Amygdala (tissue), 56 donors: ENCODE results near the gene SEC11A.
"Not testable (repeated sequence)": the region's sequence is repeated elsewhere in the genome, so short reads cannot be mapped to it uniquely, and the experiment has no call there.

Source experiments
- DNase-seq, 56 donors: peaks; one replicate each; lab custom pipeline; 2025; lab: John Stamatoyannopoulos, UW

Gene SEC11A

DNA sequence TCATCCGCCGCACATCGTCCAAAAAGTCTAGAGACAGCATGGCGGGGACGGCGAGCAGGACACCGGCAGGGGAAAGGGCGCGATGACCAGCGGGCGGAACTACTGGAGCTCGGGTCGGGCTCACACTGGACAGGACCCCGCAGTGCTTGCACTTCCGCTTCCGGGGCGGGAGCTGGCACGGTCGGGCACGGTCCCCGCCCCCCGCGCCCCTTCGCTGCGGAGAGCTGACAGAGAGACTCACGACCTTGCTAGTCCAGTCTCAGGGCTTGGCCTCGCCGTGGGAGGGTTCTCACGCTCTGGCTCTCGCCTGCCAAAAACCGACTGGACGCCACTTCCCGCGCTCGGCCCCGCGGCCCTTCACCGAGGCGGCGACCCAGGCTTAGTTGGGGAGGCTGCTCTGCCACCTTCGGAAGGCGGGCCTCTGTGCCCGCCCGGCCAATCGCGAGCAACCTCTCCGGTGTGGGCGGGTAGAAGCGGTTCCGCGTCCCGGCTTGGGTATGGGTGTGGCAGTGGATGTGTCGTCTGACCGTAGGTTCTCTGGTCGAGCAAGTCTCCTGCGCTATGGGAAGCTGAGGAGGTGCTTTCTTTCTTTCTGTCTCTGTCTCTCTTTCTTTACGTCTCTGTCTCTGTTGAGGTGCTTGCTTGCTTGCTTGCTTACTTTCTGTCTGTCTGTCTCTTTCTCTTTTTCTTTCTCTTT, at the start of gene SEC11A:
SEC11A (minus strand) TSS at position 104 of the 697 bp plus-strand sequence; CDS start at position 40, 64 bp downstream.
- peak; percentile 80 to 100 (median 97) for DNase-seq

DNA sequence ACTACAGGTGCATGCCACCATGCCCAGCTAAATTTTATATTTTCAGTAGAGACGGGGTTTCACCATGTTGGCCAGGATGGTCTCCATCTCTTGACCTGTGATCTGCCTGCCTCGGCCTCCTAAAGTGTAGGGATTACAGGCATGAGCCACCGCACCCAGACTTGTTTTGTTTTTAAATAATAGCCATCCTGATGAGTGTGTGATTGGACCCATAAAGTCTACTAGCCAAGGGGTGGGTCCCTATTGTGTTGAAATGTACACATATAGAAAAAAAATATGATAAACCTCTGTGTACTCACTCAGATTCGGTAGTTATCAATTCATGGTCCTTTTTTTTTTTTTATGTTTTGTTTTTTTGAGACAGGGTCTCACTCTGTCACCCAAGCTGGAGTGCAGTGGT, 49.7 kb upstream of the SEC11A start:
- DNase-seq, result no peak

DNA sequence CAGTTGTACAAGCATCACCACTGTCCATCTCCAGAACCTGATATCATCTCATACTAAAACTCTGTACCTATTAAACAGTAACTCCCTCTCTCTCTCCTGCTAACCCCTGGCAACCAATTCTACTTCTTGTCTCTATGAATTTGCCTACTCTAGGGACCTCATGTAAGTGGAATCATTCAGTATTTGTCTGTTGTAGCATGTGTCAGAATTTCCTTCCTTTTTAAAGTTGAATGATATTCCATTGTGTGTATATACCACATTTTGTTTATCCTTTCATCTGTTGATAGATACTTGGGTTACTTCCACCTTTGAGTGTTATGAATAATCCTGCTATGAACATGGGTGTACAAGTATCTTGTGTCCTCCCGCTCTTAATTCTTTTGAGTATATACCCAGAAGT, 49.0 kb upstream of the SEC11A start:
- DNase-seq, result no peak

DNA sequence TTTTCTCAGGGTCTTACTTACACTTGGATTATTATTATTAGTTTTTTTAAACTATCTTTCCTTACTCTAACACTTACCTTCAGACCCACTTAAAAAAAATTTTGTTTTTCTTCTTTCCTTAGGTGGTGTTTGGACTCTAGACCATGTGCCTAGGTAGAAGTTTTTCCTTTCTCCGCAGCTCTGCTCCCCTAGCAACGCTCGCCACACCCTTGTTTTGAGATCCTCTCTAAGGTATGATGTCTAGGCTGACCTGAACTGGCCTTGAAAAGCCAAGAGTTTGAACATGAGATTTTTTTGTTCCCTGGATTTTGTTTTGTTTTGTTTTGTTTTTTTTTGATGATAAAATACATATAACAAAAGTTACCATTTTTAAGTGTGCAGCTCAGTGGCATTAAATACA, 48.6 kb upstream of the SEC11A start:
- DNase-seq, result no peak

DNA sequence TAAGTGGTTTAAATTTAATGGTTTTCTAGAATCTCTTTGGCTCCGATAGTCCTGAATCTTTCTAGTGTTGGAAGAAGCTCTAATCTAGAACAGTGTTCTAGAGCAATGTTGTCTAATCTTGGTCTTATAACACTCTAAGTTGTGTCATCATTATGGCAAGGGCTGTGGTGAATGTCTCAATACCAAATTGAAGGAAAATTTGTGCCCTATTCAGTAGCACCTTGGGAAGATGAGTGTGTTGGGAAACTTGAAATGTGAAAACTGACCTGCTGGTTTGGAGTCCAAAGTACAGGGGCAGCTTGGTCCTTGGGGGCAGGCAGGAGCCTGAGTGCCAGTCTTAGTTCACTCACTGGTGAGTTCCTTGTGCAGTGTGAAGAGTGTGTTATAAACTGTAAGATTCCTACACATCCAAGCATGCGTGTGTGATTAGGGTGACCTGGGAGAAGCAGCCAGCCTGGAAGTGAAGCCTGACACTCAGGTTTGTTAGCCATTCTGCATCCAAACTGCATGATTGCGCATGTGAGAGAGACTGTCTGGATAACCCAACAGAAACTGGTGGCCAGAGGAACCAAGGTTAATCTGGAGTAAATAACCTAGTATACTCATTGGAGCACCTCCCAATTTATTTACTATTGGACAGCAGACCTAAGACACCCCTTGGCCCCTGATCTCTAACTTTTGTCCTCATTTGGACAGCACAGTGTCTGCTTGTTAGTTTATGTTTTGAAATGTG, 47.1 kb upstream of the SEC11A start:
- no peak for DNase-seq

DNA sequence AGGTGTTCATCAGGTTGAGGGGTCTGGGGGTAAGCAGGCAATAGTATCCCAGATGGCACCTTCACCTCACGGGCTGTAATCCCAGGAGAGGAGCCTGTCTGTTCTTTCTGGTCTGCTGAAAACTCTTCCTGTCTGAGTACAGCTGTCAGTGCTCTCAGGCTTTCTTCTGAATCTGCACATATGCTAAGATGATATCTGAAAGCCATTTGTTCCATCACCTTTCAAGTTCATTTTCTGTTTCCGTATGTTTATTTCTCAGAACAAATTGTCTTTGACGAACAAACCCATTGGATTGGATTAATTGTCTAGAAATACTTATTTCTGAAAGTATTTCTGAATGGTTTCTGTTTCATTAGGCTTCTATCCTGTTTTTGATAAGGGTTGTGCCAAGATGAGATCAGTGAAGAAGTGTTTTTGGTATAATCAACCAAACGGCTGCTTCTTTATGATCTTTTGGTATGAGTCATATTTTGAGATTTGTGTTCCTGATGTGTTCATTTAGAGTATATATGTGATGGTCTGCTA, 45.7 kb upstream of the SEC11A start:
- no peak for DNase-seq

DNA sequence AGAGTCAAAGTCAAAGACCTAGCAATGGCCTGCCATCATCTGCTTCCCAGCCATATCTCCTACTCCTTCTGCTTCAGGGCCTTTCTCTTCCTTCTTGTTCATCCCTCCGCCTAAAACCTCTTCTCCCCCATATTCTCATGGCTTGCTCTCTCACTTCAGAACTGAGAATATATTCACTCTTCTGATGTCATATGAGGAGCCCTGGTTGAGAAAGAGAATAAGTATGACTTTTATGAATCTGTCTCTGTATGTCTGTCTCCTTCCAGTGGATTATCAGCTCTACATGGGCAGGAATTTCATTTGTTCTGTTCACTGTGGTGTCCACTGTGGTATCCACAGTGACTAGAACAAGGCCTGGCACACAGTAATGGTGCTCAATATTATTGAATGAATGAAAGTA, 44.3 kb upstream of the SEC11A start:
- DNase-seq, result no peak

DNA sequence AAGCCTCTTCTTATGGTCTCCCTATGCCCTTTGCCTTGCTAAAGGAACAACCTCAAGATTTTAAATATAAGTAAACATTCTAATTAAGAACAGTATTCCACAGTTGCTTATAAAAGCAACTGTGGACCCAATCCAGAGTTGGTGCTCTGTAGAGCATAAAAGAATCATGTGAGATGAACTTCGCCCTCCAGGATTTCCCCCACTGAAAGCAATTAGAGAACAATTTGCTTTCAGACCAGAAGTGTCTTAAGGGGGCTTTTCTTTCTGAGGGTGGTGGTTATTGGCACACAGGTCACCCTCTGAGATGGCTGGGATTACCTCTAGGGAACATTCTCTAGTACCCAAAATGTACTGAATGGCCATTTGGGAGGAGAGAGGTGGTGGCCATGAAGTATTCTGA, 43.1 kb upstream of the SEC11A start:
- DNase-seq, result no peak

DNA sequence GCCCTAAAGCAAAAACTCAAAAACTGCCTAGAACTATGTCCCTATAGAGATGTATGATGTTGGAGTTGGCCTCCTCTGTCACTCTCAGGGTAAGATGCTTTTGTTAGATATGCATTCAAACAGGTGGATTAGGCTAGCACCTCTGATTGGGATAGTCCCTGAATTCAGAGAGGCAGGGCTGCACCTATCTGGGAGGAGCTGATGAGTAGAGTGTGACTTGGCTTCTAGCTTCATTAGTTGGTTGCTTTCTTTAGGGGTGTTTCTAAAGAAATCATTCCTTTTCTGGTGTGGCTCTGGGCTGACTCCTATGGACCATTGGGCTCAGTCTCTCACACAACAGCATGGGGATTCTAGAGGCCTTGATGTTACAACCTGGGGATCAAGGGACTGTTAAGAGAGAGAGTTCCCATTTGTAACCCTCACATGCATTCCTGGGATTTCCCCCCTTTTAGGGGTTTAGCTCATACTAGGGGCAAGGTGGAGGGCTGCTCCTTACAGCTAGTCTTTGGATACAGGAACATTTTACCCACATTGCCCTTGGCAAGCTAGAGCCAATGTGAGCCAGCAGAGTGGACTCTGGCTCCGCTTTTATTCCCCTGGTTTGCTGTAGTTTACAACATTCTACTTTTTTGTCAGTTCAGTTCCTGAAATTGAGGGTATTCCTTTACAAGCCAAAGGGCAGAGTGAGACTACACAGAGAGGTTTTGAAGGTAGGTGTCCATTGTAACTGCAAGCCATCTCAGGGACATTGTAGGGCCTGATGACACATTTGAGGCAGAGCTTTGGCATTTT, 40.0 kb upstream of the SEC11A start:
- DNase-seq, result no peak

DNA sequence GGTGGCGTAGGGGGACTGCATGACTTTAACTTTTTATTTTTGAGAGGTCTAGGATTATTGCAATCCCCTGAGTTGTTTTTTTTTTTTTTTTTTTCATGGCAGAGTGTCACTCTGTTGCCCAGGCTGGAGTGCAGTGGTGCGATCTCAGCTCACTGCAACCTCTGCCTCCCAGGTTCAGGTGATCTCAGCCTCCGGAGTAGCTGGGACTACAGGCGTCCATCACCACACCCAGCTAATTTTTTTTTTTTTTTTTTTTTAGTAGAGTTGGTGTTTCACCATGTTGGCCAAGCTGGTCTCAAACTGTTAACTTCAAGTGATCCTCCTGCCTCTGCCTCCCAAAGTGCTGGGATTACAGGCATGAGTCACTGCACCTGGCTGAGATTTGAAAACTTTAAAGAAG, 39.0 kb upstream of the SEC11A start:
- DNase-seq, result not testable (repeated sequence)

DNA sequence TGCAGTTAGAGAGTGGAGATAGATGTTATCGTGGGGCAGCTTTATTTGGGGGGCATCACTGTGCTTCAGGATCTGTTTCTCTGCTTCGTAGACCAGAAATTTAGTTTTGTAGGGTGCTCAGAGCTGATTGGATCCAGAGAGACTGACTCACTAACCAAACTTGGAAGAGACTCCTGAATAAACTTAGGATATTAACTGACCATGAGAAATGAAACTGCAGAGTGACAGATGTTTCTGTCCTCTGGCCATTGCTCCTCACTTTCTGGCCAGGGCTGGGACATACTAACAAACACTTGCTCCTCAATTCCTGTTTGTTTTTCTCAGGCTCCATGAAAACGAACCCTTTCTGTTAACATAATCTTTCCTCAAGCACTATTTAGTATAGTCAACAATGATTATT, 36.8 kb upstream of the SEC11A start:
- no peak for DNase-seq

DNA sequence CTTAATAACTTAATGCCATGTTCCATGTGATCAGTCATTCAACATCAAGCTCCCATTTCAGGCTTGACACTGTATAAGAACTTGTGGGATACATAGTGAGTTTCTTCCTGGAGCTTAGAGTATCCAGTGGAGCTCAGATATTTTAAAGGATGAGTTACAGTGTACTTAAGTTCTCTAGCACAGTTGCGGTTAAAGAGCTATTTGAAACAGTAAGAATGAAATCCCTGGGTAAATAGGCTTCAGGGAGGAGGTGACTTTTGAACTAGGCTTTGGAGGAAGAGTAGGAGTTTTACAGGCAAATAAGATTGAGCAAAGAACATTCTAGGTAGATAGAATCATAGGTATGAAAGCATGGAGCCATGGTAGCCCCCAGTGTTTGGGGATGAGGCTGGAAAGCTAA, 36.3 kb upstream of the SEC11A start:
- DNase-seq, result no peak

DNA sequence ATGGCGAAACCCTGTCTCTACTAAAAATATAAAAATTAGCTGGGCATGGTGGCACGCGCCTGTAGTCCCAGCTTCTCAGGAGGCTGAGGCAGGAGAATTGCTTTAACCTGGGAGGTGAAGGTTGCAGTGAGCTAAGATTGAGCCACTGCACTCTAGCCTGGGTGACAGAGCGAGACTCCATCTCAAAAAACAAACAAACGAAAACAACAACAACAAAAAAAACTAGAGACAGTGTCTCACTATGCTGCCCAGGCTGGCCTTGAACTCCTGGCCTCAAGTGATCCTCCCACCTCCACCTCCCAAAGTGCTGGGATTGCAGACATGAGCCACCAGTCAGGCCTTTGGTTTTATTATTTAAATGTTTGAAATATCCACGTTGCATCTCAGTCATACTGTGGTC, 35.8 kb upstream of the SEC11A start:
- not testable (repeated sequence) for DNase-seq

DNA sequence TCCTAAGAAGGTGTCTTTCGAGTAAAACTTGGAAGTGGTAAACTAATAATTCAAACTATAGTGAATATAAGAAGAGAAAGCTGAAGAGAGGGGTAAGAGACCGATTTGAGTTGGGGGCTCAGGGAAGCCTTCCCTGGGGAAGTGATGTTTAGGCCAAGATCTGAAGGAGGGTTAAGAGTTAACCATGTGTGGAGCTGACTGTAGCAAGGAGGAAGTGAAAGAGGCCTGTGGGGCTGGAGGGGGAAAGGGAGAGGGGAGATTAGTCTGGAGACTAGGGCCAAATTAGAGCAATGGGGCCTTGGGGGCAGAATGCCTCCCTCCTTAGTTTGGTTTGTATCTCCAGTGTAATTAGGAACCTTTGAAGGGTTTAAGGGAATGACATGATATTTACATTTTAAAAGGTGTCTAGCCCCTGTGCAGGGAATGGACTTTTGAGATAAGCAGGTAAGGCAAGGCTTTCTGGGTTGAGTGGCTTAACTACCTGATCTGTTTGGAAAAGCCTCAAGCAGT, 34.7 kb upstream of the SEC11A start:
- DNase-seq, result no peak

DNA sequence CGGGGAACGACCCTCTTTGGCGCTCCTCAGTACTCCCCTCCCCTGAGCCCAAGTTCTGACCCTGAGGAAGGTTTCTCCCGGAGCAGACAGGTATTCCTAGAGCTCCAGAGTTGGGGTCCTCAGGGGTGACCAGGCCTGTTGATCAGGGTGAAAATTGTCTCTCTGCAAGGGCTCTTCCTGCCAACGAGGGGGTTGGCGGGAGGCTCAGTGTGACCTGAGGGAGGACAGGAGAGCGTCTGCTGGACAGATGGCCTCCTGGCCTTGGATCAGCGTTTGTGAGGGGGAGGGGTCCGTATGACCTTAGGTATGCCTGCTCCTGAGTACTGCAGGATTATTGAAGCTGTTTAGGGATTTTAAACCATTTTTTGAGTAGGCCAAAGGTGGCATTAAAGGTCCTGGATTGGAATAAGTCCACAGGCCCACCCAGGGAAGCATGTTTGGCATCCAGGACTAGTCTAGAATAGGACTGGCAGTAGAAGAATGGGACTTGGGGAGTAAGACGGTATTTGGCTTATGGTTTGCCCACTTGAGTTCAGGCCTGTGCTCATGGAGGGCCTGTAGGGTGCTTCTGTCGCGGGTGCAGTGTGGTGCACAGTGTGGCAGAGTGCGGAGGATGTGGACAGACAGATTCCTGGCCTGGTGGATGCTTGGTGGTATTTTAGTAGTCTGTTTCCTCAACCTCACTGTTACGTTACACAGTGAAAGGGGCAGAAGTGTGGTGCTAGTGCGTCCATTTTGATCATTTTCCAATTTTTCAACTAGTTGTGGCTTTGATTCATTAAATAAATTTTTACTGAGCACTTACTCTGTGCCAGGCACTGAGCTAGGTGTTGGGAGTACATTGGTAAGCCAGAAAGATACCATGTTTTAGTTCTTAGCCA, 33.4 kb upstream of the SEC11A start:
- DNase-seq, result peak in 10 of 56 donors; percentile 3 to 46 (median 26)

DNA sequence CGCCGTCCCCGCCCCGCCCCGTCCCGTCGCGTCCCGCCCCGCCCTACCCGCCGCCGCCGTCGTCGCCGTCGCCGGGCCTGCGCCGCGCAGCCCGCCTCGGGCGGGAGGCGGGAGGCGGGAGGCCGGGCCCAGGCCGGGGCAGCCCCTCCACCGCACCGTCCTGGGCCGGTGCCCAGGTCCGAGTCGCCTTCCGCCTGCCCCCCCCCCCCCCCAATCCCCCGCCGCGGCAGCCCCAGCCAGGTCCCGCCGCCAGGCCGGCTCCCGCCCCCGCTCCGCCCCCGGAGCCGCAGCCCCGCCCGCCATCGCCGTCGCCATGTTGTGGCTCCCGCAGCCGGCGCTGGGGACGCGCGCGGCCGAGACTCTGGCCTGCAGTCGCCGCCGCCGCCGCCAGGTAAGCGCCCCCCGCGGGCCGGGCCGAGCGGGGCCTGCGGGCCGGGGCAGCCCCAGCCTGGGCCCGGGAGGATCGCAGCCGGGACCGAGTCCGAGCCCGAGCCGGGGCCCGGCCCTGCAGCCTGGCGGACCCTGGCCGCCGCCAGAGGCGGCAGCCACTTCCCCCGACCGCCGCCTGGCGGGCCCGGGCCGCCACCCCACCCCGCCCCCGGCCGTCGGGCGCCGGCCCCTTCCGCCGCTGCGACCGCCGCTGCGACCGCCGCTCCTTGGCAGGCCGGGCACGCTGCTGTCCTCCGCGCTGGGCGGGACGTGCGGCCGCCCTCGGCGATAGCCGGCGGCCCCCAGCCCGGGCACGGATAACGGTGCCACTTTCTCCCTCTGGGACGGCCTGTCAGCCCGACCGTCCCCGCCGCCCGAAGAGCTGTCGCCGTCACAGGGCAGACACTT, 32.6 kb upstream of the SEC11A start, which contains the start of gene ZNF592:
ZNF592 (plus strand) TSS at position 319 of the 837 bp plus-strand sequence. CDS start 34,084 bp downstream, outside the sequence.
- DNase-seq, result peak in 53 of 56 donors; percentile 9 to 88 (median 73)

DNA sequence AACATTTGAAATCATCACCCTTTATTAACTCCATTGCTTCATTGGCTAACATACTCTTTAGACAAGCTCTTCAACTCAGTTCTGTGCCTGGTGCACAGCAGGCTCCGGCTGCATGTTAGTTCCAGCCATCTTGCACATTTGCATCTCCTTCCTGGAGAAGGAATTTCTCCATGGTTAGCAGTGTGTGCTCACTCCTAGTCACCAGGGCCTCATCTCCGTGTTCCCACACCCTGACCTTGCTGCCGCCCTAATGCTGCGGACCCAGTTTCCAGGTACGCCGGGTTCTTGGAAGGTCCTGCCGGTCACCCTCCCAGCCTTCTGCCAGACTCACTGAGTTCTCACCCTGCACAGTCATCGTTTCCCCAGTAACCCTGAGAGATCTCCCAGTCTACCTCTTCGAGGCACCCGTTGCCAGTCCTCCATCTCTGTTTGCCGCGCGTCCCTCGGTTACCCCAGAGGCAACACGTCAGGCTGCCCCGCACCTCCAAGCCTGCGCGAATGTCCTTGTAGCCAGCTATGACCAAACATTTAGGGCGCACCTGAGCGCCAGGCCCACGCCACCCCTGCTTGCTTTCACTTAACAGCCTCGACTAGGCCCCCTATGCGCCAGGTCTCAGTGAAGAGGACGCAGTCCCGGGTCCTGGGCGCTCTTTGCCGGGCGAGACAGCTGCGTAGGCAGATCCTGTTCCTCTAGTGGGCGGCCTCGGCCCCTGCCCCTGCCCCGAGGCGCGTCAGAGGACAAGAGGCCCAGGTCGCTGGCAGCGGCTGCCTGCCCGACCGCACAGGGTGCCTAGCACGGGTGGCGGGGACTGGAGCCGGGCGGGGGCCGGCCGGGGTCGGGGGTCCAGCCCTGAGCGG, 31.7 kb upstream of the SEC11A start:
- DNase-seq, result peak in 55 of 56 donors; percentile 22 to 90 (median 73)

DNA sequence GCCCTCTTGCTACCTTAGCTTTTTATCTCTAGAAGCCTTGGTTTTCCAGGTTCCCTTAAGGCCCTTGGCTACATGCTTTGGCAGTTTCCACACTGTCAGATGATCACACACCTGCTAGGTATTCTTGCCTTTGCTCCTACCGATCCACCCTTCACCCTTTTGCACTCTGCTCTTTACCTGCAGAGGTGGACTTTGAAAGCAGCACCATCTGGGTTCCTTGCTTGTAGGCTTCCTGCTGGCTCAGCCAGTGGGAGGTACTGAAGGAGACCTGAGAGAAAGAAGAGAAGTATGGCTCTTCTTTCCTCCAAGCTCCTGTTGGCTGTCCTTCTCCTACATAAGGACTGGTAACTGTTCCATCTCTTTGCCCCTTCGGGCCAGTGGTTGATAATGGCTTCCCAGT, 25.2 kb upstream of the SEC11A start:
- no peak for DNase-seq
